HG03103 (cell line): Measurements from ENCODE around the gene MRPS7.
A peak's percentile ranks its signal among the peaks of the same experiment; 100 is the strongest.

ENCODE experiments used
- ATAC-seq: cut with Tn5 transposase; IDR thresholded peaks from one replicate; pipeline ENCODE4 v1.9.1; 2021; ENCODE audit warnings: low read depth; ENCODE audit not compliant: unreplicated experiment

The MRPS7 gene

DNA sequence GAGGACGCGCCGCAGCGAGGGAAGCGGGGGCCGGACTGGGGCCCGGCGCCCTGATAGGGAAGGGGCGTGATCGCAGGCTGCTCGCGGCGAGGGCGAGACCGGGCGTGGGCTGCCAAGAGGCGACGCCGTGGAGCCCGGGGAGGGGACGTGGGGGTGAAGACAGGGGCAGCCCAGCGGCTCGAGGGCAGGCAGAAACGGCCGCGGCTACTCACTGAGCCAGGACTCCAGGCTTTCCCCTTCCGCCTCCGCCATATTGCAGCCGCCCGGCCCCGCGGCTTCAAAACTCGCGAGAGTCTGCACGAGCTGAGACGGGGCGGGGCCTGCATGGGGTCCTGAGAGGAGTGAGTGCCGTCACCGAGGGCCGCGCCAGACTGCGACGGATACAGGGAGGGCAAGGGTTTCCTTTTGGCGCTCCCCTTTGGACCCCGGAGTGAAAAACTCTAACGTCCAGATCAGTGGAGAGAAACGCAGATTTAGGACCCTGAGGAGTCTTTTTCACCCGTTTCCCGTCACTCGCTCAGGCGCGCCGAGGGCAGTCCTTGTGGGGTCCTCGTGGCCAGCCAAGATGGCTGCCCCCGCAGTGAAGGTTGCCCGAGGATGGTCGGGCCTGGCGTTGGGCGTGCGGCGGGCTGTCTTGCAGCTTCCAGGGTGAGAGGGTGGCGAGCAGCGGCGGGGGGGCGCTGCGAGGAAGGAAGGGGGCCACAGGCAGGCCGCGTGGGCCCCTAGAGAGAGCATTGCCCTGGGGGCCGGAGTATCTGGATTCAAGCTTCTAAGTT is at the start of gene MRPS7, which contains the start of gene GGA3:
Gene MRPS7 (plus strand): TSS at position 544 of the 776 bp plus-strand sequence. CDS start 22 bp downstream, at position 566.
Gene GGA3 (minus strand): TSS at position 271 of the 776 bp plus-strand sequence. CDS start 19 bp downstream, at position 252.
- peak; percentile 86 for ATAC-seq

DNA sequence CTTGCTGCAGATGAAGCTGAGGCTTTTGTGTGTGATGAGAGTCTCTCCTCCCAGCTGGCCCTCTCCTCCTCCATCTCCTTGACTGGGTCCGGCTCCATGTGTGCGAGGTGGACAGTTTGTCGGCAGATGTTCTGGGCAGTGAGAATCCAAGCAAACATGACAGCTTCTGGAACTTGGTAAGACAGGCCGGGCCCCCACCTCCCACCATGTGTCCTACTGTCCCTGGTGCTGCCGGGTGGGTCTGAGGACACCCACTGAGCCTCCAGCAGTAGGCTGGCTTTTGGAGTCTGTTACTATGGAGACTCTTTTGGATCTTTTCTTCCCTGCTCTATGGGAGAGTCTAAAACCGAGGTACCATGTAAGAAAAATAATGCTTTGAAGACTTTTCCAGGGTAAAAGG is 43.5 kb upstream of the MRPS7 start:
- no peak for ATAC-seq

DNA sequence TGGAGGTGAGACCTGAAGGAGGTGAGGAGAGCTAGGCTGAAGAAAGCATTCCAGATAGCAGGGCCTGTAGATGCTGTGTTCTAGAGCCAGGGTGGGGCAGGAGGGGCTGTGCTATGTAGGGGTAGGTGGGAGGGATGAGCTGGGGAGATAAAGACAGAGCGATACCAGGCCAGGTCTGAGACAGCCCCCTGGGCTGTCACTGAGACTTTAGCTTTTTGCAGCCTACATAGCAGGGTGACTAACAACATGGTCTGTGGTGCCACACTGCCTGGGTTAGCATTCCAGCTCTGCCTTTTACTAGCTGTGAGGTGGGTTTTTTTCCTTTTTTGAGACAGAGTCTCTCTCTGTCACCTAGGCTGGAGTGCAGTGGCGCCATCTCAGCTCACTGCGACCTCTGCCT is 41.9 kb upstream of the MRPS7 start:
- ATAC-seq: no peak

DNA sequence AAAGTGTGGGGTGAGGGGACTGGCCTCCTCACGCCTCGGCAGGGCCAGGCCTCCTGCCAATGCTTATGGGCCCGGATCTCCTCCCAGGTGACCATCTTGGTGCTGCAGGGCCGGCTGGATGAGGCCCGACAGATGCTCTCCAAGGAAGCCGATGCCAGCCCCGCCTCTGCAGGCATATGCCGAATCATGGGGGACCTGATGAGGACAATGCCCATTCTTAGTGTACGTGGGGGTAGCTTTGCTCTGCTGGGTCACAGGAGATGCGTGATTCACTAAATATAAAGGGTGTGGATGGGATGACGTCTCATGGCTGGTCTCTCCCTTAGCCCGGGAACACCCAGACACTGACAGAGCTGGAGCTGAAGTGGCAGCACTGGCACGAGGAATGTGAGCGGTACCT is 36.7 kb upstream of the MRPS7 start:
- no peak for ATAC-seq

DNA sequence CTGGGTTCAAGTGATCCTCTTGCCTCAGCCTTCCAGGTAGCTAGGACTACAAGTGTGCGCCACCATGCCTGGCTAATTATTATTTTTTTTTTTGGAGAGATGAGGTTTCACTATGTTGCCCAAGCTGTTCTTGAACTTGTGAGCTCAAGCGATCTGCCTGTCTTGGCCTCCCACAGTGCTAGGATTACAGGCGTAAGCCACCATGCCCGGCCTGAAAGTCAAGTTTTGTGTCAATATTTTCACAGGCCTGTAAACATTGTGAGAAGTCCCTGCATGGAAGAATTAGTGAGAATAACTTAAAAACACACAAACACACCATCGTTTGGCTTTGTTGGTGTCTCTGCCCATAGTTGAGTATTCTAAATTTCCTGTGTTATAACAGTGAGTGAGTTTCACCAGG is 34.0 kb upstream of the MRPS7 start:
- no peak for ATAC-seq

DNA sequence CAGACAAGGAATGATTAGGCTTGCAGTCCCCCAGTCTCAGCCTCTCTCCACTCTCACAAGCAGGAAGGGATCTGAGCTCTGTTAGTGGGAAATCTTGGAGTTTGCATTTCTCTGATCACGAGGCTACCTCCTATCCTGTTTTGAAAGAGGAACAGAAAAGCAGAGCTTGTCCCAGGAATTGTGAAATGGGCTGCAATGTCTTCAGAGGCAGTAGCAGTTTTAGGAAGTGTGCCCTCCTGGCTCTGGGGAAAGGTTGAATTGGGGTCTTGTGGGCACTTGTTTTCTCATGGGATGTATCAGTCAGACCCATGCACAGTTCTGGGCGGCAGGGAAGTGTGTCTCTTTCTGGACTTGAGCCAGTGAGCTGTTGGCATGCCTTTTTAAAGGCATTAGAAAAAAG is 33.4 kb upstream of the MRPS7 start:
- ATAC-seq: no peak

DNA sequence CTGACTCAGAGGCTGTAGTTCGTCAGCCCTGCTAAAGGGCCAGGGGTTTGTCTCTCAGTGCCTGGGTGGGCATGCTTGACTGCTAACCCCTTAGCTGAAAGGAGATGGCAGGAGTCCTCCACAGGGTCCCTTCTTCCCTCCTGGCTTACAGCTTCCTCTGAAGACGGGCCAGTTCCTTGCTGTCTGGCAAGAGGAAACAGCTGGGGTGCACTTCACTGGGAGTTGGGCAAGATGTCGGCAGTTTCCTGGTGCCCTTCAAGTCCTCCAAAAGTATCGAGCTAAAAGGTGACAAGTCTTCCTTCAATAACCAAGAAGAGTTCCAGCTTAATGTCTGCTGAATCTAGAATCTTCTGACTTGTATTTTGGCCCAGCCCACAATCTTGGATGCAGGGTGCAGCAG is 32.8 kb upstream of the MRPS7 start:
- ATAC-seq: no peak

DNA sequence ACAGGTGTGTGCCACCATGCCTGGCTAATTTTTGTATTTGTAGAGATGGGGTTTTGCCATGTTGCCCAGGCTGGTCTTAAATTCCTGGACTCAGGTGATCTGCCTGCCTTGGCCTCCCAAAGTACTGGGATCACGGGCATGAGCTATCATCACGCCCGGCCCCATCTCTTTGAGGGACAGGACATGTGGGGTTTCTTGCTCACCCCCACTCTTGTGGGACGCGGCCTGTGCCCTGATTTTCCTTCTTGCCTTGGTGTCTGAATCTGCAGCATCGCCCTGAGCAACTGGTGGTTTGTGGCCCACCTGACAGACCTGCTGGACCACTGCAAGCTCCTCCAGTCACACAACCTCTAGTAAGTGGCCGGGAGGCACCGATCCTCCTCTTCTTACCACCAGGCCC is 30.6 kb upstream of the MRPS7 start:
- ATAC-seq: no peak

DNA sequence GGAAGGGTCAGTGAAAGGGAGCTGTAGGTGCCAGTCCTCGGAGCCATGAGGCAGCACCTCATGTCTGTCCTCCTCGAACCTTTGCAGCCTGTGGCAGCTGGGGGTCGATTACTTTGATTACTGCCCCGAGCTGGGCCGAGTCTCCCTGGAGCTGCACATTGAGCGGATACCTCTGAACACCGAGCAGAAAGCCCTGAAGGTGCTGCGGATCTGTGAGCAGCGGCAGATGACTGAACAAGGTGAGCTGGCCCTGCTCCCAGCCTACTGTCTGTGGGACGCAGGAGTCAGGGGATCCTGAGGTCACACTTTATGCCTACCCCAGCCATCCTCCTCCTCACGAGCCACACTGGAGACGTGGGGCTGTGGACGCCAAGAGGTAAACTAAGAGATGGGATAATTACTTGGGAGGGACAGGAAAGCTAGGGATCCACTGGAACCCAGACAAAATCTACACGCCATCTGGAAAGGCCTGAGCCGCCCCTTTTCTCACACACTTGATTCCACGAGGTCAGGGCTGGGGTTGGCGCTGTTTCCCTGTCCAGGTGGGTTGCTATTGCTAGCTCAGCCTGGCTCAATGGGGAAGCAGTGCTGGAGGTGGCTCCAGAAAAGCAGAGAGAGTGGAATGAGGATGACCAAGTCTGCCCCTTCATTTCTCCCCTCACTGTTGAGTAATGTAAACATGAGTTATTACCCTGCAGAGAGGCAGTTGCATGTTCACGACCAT is 29.8 kb upstream of the MRPS7 start:
- ATAC-seq: no peak

DNA sequence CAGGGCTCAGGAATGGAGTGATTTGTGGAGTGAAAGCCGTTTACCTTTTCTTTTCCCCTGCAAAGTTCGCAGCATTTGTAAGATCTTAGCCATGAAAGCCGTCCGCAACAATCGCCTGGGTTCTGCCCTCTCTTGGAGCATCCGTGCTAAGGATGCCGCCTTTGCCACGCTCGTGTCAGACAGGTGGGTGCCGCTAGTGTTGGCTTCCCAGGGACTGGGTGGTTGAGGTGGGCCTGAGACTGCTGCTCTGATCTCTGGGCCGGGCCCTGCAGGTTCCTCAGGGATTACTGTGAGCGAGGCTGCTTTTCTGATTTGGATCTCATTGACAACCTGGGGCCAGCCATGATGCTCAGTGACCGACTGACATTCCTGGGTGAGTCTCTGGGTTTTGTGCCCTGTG is 28.9 kb upstream of the MRPS7 start:
- ATAC-seq: no peak

DNA sequence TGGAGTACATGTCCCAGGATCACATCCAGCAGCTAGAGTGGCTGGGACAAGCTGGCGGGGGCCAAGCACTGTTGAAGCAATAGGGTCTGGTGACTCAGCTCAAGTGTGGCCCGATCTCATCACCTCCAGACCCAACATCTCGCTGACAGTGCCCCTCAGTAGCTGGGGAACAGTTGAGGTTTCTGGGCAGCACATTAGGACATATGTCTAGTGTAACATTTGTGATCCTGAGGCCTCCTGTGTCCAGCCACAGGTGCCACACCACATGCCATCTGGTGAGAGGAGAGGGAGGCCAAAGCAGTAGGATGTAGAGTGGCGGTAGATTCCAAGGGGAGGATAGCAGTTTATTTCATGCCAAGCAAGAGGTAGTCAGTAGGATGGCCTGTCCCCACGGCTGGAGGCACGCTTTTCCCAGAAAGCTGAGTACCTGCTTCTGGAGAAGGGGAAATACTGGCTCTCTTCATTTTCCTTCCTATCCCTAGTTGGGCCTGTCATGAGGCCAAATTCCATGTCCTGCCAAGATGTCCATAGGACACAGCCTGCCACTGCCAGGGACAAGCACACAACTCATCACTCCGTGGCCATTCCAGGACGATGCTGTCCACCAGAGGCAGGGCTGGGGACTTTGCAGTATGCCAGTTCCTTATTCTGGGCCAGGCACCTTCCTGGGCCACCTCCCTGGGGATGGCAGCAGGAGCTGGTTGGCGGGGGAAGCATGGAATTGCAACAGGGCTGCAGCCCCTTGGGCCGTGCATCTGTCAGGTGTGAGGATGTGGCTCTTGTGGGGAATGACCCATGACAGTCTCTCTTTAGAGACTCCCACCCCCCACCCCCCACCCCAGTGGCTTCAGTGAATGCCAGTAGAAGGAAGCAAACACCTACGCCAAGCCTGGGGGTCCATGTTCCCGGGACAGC is 24.3 kb upstream of the MRPS7 start:
- no peak for ATAC-seq

DNA sequence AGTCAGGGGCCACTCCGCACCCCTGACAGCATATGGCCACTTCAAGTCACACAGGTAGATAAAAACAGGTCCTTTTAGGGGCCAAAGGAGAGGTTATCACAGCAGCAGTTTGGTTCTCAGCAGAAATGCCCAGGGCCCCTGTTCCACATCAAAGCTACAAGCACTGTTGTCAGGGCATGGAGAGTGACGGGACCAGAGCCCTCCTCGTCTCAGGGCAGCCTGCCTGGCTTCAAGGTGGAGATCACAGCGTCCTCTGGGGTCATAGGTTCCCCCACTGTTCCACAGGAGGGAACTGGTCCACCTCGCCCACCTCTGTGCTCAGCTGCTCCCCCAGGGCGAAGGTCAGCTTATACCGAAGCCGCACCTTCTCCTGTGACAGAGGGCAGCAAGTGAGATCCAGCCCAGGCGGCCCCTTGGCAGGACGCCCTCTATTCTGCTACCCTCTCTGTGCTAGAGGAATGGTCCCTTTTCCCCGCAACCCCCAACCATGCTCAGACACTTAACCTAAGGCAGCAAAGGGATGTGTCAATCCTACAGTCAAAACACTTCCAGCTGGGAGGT is 23.6 kb upstream of the MRPS7 start:
- ATAC-seq: no peak

DNA sequence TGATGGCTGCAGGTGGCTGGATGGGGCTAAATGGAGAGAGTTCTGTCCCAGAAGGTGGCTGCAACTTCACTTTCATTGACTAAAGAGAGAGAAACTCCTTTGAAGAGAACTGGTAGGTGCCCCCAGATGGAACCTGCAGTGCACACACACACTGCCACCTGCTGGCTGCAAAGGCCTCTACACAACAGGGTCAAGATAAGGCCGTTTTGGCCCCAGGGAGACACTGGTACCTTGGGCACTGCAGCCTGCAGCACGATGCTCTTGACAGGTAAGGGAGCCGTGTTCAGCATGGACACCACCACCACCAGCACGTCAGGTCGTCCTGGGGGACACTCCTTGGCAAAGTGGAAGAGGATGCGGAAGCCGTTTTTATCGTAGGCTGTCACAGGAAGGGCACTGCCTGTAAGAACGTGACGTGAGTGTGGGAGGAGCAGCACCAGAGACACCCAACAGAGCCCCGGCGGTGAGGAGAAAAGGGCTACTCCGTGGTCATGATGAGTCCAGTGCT is 22.9 kb upstream of the MRPS7 start:
- no peak for ATAC-seq

DNA sequence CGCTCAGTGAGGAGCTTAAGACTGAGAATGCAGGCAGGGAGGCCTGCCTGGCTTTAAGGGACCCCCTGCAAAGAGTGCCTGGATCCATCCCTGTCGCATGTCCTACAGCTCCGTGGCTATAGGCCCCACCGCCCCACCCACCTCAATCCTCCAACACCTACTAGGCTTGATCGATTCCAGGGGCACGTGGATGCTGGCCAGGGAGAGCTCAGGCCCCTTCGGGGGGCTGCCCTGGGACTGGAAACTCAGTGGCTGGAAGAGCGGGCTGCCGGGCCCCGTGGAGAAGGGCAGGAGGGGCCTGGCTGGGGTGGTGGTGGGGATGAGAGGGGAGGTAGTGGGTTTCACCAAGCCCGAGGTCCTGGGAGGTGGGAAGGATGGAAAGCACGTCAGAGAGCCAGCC is 22.5 kb upstream of the MRPS7 start:
- no peak for ATAC-seq

DNA sequence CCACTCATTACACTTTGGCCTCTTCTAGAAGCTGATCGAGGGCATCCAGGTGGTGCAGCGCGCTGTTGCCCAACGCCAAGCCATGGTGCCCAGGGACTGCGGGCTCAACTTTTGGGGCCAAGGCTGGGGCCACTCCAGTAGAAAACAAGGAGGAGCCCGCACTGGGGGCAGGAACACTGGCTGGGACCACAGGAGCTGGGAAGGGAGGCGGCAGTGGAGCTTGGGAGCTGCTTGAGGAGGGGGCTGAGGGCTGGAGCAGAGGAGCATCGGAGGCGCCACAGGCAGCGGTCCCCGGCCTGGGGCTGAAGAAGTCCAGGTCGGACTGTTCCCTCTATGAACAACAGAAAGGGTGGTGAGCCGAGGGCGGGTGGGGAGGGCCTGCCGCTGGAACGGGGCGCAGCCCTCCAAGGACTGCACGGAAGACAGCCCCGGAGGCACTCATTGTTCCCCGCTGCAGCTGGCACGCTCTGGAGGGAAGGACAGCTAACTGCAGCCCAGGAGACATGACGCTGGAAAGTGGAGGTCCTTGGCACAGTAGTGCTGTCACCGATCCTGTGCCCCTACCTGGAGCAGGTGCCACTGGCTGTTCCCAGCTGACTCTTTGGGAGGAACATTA is 21.8 kb upstream of the MRPS7 start:
- no peak for ATAC-seq

DNA sequence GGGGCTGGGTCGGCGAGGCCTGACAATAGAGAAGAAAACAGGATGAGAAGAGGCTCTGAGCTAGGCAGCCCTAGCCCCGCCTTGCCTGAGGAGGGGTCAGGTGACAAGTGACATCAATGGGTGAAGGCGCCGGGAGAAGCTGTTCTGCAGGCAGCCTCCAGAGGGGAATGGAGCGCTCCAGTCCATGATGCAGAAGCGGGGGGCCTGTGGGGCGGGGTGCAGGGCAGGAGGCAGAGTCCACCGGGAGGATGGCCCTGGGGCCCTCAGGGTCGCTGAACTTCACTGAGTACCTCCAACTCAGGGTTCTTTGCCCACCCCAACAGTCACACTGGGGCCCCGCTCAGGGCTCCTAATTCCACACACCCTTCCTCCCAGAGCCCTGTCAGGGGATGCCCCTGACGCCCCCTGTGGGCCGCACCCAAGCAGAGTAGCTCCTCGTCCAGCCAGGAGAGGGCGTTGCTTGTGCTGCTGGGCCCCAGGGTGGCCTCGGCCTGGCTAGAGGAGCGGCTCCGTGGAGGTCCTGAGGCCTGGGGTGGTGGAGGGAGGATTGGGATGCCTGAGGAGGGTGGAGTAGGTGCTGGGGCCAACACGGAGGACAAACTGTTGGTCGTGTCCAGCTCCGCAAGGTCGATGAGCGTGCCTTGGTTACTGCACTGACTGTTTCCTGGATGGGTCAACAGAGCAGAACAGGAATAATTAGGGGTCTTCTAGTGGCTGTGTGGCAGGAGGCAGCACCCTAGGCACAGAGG is 21.1 kb upstream of the MRPS7 start:
- no peak for ATAC-seq

DNA sequence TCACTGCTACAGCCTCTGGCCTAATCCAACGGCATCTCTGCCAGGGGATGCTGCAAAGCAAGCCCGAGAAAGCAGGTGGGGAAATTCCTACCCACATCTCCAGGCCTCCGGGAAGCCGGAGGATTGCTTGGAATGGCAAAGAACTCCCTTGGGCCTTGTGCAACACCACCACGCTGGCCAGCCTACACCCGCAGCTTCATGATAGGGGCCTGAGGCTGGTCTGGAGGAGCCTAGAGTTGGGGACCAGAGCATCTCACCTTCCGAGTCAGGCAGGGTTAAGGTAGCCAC is 20.6 kb upstream of the MRPS7 start:
- ATAC-seq: no peak

DNA sequence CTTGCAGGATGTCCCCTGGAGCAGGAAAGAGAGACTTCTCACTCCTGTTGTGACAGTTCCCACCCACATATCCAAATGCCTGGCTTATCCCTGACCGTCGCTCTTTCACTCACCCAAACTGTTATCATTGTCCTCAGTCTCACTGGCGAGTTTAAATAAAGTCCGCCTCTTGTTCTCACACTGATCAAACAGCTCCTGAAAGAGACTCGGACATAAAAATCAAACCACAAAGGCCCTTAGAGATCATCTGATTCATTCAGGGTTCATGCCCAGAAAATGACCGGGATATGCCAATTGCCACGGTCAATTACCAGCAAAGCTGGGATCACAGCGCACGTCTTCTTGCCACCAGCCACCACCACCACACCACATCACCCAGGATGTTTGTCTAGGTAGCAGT is 20.2 kb upstream of the MRPS7 start:
- no peak for ATAC-seq

DNA sequence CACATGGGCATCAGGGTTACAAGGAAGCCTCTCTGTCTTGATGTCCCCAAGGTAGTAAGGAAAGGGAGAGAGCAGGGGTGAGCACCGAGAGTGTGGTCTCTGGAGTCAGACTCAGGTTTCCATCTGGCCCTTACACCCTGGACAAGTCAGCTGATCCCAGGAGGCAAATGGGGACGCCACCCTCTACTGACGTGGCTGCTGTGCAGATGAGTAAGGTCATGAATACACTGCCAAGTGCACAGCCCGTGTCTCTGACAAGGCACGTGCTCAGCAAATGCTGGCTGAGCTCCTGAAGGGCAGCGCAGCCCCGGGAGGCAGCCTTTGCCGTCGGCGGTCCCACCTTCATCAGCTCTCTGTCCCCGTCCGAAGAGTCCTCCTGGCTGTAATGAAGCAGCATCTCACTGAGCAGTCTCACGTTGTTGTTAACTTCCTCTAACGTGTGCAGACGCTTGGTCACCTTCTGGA is 19.7 kb upstream of the MRPS7 start:
- ATAC-seq: no peak
